Measurements from ENCODE around the gene MAIP1. TPM values are rescaled to one million over a fixed set of nuclear protein-coding genes. Genes with fewer than 3 reads are reported as not detected.

The MAIP1 gene
- total and polyA plus RNA-seq, 9 of the 15 experiments (the other 6 are each of a cell fraction or from before 2014, with no cell fraction given) = 3.6 to 30.0 (median 24.5) TPM

- TF ChIP-seq ZNF79 (CRISPR knock-in tag; IDR thresholded peaks at IDR 0.05; ENCODE audit: low read depth) = no peak
- TF ChIP-seq ZBED1 (IDR thresholded peaks at IDR 0.05) = no peak
- TF ChIP-seq CGGBP1 (CRISPR knock-in tag; IDR thresholded peaks at IDR 0.05) = no peak
- TF ChIP-seq SMARCA5 (IDR thresholded peaks at IDR 0.05) = 0 out of 2 replicates have a peak, but pooled peaks have one; percentile 24
- TF ChIP-seq ZBTB5 (IDR thresholded peaks at IDR 0.05) = no peak
- no peak for TF ChIP-seq ZNF140 (CRISPR knock-in tag; IDR thresholded peaks at IDR 0.05)
- no peak for TF ChIP-seq ZNF589 (CRISPR knock-in tag; IDR thresholded peaks at IDR 0.05; ENCODE audit: low read depth)
- TF ChIP-seq NR2C2 (CRISPR knock-in tag; IDR thresholded peaks at IDR 0.05) = peak; percentile 98
- TF ChIP-seq NR2C2 (tag; IDR thresholded peaks at IDR 0.05) = peak; percentile 100
- TF ChIP-seq, protein P1, sequence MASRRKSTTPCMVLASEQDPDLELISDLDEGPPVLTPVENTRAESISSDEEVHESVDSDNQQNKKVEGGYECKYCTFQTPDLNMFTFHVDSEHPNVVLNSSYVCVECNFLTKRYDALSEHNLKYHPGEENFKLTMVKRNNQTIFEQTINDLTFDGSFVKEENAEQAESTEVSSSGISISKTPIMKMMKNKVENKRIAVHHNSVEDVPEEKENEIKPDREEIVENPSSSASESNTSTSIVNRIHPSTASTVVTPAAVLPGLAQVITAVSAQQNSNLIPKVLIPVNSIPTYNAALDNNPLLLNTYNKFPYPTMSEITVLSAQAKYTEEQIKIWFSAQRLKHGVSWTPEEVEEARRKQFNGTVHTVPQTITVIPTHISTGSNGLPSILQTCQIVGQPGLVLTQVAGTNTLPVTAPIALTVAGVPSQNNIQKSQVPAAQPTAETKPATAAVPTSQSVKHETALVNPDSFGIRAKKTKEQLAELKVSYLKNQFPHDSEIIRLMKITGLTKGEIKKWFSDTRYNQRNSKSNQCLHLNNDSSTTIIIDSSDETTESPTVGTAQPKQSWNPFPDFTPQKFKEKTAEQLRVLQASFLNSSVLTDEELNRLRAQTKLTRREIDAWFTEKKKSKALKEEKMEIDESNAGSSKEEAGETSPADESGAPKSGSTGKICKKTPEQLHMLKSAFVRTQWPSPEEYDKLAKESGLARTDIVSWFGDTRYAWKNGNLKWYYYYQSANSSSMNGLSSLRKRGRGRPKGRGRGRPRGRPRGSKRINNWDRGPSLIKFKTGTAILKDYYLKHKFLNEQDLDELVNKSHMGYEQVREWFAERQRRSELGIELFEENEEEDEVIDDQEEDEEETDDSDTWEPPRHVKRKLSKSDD (conservative IDR thresholded peaks at IDR 0.05; ENCODE audit: low read length) = no peak
- TF ChIP-seq RHOXF2B (CRISPR knock-in tag; conservative IDR thresholded peaks at IDR 0.05) = no peak
- peak; percentile 17 to 50; a peak in 1 of 4 replicates for TF ChIP-seq NRF1 (conservative IDR thresholded peaks at IDR 0.05 in 1 of 2, IDR thresholded peaks at IDR 0.05 in 1 of 2)
- TF ChIP-seq ZNF707 (CRISPR knock-in tag; conservative IDR thresholded peaks at IDR 0.05) = no peak
- no peak for TF ChIP-seq MEIS2 (IDR thresholded peaks at IDR 0.05; ENCODE audit: partially characterized antibody)
- no peak for TF ChIP-seq TEAD2 (tag; IDR thresholded peaks at IDR 0.05)
- TF ChIP-seq CREB5 (CRISPR knock-in tag; IDR thresholded peaks at IDR 0.05) = no peak
- TF ChIP-seq FIP1L1 (IDR thresholded peaks at IDR 0.05; ENCODE audit: low read depth, low read length, poor library complexity, severe bottlenecking) = peak; percentile 84
- TF ChIP-seq HCFC1 (IDR thresholded peaks at IDR 0.05; ENCODE audit: low read depth, low read length) = peak; percentile 62
- TF ChIP-seq RFX7 (CRISPR knock-in tag; IDR thresholded peaks at IDR 0.05) = no peak
- TF ChIP-seq ZSCAN32 (CRISPR knock-in tag; IDR thresholded peaks at IDR 0.05) = no peak
- TF ChIP-seq HOMEZ (CRISPR knock-in tag; IDR thresholded peaks at IDR 0.05) = no peak
Measured at GRCh38 chr2:199955339-199956061, at the start of gene MAIP1, which contains the start of gene TYW5 (continued).

All from K562 (cell line).